SK-N-DZ (cell line): ENCODE measurements around the gene KRT76.
"Not testable (repeated sequence)": the region's sequence is repeated elsewhere in the genome, so short reads cannot be mapped to it uniquely, and the experiment has no call there.

Source experiments
- DNase-seq: peaks from one replicate; pipeline ENCODE4 v3.0.0-alpha.2; 2015; ENCODE audit warnings: low spot score

KRT76 gene

GRCh38 chr12:52759695-52760094 is 17.4 kb downstream of the KRT76 start:
- DNase-seq: no peak

- DNase-seq: no peak
These were observed 17.9 kb downstream of the KRT76 start for GRCh38 chr12:52759218-52759617.

GRCh38 chr12:52757449-52758176 is 19.5 kb downstream of the KRT76 start:
- no peak for DNase-seq

- no peak for DNase-seq
These were observed 20.7 kb downstream of the KRT76 start for GRCh38 chr12:52756281-52756960.

- no peak for DNase-seq
These were observed 21.6 kb downstream of the KRT76 start for GRCh38 chr12:52755533-52755932.

GRCh38 chr12:52754135-52754534 is 23.0 kb downstream of the KRT76 start:
- no peak for DNase-seq

- DNase-seq: no peak
These were observed 23.9 kb downstream of the KRT76 start for GRCh38 chr12:52753283-52753682.

GRCh38 chr12:52752516-52752915 is 24.6 kb downstream of the KRT76 start:
- no peak for DNase-seq

GRCh38 chr12:52751795-52752194 is 25.4 kb downstream of the KRT76 start:
- no peak for DNase-seq

GRCh38 chr12:52750532-52750931 is 26.6 kb downstream of the KRT76 start:
- DNase-seq: not testable (repeated sequence)

- no peak for DNase-seq
These were observed 27.3 kb downstream of the KRT76 start for GRCh38 chr12:52749827-52750226.

GRCh38 chr12:52748578-52748977 is 28.6 kb downstream of the KRT76 start:
- DNase-seq: no peak

- no peak for DNase-seq
These were observed 31.6 kb downstream of the KRT76 start for GRCh38 chr12:52745554-52745953.

GRCh38 chr12:52744493-52745156 is 32.5 kb downstream of the KRT76 start:
- DNase-seq: no peak

GRCh38 chr12:52742822-52743457 is 34.2 kb downstream of the KRT76 start:
- no peak for DNase-seq

- DNase-seq: no peak
These were observed 35.0 kb downstream of the KRT76 start for GRCh38 chr12:52742196-52742580.

- no peak for DNase-seq
These were observed 35.6 kb downstream of the KRT76 start for GRCh38 chr12:52741375-52742195.

- no peak for DNase-seq
These were observed 36.6 kb downstream of the KRT76 start for GRCh38 chr12:52740584-52740983.

GRCh38 chr12:52739963-52740362 is 37.2 kb downstream of the KRT76 start:
- DNase-seq: no peak

GRCh38 chr12:52735816-52736632 is 41.1 kb downstream of the KRT76 start:
- DNase-seq: no peak

- no peak for DNase-seq
These were observed 42.0 kb downstream of the KRT76 start for GRCh38 chr12:52735106-52735505.
